ENCODE measurements around the gene DNER.

DNA sequence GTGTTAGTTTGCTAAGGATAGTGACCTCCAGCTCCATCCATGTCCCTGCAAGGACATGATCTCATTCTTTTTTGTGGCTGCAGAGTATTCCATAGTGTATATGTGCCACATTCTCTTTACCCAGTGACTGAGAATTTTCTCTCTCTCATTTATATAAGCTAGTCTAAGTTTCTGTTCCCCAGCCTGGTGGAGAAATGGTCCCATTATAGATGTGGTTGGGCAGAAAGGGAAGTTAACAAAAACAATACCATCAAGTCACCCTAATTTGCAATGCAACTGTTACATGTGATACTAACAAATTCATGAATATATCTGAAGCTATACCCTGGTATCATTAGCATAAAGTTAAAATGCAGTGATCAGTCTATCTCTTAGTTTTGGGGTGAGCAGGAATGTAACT, 54.0 kb downstream of the DNER start:
- TF ChIP-seq, protein P1, sequence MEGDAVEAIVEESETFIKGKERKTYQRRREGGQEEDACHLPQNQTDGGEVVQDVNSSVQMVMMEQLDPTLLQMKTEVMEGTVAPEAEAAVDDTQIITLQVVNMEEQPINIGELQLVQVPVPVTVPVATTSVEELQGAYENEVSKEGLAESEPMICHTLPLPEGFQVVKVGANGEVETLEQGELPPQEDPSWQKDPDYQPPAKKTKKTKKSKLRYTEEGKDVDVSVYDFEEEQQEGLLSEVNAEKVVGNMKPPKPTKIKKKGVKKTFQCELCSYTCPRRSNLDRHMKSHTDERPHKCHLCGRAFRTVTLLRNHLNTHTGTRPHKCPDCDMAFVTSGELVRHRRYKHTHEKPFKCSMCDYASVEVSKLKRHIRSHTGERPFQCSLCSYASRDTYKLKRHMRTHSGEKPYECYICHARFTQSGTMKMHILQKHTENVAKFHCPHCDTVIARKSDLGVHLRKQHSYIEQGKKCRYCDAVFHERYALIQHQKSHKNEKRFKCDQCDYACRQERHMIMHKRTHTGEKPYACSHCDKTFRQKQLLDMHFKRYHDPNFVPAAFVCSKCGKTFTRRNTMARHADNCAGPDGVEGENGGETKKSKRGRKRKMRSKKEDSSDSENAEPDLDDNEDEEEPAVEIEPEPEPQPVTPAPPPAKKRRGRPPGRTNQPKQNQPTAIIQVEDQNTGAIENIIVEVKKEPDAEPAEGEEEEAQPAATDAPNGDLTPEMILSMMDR (IDR thresholded peaks at IDR 0.05 in 2 of 3, conservative IDR thresholded peaks at IDR 0.05 in 1 of 3; ENCODE audit: borderline replicate concordance in 1 of 3, insufficient read depth in 1 of 3, low read depth in 2 of 3, low read length in 2 of 3): no peak
- TF ChIP-seq POLR2A (IDR thresholded peaks at IDR 0.05; ENCODE audit: borderline replicate concordance, extremely low read depth, insufficient read depth, insufficient read length) (no peak), ZNF274 (IDR thresholded peaks at IDR 0.05; ENCODE audit: low read depth, low read length) (no peak), EZH2 (IDR thresholded peaks at IDR 0.05) (no peak), ZFX (IDR thresholded peaks at IDR 0.05) (no peak), ELF1 (IDR thresholded peaks at IDR 0.05; ENCODE audit: borderline replicate concordance, low read depth) (no peak), POLR2AphosphoS5 (IDR thresholded peaks at IDR 0.05; ENCODE audit: low read depth, low read length) (no peak), SP1 (IDR thresholded peaks at IDR 0.05; ENCODE audit: low read depth) (no peak), FOSL1 (IDR thresholded peaks at IDR 0.05; ENCODE audit: low read depth) (no peak), EGR1 (IDR thresholded peaks at IDR 0.05; ENCODE audit: low read depth) (no peak)
- TF ChIP-seq, protein P2, sequence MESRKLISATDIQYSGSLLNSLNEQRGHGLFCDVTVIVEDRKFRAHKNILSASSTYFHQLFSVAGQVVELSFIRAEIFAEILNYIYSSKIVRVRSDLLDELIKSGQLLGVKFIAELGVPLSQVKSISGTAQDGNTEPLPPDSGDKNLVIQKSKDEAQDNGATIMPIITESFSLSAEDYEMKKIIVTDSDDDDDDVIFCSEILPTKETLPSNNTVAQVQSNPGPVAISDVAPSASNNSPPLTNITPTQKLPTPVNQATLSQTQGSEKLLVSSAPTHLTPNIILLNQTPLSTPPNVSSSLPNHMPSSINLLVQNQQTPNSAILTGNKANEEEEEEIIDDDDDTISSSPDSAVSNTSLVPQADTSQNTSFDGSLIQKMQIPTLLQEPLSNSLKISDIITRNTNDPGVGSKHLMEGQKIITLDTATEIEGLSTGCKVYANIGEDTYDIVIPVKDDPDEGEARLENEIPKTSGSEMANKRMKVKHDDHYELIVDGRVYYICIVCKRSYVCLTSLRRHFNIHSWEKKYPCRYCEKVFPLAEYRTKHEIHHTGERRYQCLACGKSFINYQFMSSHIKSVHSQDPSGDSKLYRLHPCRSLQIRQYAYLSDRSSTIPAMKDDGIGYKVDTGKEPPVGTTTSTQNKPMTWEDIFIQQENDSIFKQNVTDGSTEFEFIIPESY (IDR thresholded peaks at IDR 0.05; ENCODE audit: extremely low read depth, insufficient replicate concordance, low read length): no peak
- TF ChIP-seq, protein P3, sequence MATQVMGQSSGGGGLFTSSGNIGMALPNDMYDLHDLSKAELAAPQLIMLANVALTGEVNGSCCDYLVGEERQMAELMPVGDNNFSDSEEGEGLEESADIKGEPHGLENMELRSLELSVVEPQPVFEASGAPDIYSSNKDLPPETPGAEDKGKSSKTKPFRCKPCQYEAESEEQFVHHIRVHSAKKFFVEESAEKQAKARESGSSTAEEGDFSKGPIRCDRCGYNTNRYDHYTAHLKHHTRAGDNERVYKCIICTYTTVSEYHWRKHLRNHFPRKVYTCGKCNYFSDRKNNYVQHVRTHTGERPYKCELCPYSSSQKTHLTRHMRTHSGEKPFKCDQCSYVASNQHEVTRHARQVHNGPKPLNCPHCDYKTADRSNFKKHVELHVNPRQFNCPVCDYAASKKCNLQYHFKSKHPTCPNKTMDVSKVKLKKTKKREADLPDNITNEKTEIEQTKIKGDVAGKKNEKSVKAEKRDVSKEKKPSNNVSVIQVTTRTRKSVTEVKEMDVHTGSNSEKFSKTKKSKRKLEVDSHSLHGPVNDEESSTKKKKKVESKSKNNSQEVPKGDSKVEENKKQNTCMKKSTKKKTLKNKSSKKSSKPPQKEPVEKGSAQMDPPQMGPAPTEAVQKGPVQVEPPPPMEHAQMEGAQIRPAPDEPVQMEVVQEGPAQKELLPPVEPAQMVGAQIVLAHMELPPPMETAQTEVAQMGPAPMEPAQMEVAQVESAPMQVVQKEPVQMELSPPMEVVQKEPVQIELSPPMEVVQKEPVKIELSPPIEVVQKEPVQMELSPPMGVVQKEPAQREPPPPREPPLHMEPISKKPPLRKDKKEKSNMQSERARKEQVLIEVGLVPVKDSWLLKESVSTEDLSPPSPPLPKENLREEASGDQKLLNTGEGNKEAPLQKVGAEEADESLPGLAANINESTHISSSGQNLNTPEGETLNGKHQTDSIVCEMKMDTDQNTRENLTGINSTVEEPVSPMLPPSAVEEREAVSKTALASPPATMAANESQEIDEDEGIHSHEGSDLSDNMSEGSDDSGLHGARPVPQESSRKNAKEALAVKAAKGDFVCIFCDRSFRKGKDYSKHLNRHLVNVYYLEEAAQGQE (IDR thresholded peaks at IDR 0.05; ENCODE audit: low read depth): no peak
- TF ChIP-seq, protein P4, sequence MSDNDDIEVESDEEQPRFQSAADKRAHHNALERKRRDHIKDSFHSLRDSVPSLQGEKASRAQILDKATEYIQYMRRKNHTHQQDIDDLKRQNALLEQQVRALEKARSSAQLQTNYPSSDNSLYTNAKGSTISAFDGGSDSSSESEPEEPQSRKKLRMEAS (IDR thresholded peaks at IDR 0.05): no peak

Measured in HCT116 (cell line).